ENCODE data around the gene NEK7.

The NEK7 gene

DNA sequence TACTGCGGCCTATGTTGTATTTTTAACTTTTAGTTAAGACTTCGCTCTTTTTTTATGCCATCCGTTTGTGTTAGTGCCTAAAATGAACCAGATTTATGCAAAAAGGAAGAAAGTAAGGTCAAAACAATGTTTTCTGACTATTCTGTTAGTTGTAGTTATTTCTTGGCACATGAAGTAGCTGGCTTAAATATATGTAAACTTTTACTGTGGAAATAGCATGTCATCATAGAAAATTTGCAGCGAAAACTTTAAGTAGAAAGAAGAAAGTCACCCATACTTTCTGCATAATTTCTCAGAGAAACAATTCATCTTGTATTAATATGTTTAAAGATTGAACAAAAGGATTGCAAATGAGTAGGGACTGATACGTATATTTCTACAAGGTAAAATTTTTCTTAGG is 106.4 kb downstream of the NEK7 start:
- no peak for DNase-seq

DNA sequence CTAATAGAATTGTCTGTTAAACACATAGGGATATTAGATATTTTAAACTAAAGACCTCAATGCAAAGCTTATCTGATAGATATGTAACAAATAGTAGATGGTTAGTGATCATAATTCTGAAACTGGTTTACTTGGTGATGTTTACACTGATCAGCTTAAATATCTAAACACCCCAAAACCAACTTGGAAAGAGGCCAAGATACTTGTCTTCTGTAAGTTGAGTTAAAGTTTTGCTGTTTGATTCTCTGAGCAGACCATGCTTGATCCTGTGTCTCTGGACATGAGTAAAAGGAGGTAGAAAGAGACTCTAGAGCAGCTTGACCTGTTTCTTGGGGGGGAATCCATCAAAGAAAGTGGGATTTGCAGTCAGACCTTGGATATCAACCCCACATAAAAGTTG is 107.5 kb downstream of the NEK7 start:
- no peak for DNase-seq

DNA sequence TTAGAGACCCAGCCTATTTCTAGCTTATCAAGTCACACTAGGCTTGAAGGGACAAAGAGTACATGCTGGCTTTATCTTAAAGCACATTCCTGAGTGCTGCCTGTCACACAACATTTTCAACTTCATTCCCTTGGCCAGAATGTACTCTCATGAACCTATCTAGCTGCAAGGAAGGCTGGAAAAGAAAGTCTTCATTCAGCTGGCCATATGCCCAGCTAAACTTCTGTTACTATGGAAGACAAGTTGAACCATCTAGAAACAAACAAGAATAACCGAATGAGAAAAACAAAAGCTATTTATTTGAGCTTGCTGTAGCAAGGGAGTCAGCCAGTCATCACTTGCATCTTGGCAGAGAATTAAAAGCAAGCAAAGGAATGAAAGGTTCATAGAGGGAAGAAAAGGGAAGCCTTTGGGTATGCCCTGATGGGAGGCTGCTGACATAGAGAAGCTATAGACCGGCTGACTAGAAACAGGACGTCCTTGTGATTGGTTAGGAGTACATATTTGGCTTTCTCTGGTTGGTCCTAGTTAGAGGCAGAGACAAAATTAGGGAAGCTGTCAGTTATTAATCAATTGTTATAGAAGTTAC is 108.4 kb downstream of the NEK7 start:
- no peak for DNase-seq

DNA sequence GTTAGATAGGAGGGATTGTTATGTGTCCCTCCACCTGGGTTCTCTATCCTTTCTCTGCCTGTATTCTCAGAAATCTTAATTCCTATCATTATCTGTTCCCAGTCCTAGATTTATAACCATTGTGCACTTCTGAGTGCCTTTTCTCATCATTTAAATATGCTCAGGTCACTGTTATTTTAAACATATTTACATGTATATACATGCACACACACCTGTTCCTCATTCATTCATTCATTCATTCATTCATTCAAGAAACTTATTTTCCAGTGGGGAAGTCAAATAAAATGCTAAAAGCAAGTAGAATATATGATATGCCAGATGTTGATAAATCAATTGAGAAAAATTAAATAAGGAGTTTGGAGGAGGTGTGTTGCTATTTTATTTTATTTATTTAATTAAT is 110.3 kb downstream of the NEK7 start:
- no peak for DNase-seq

DNA sequence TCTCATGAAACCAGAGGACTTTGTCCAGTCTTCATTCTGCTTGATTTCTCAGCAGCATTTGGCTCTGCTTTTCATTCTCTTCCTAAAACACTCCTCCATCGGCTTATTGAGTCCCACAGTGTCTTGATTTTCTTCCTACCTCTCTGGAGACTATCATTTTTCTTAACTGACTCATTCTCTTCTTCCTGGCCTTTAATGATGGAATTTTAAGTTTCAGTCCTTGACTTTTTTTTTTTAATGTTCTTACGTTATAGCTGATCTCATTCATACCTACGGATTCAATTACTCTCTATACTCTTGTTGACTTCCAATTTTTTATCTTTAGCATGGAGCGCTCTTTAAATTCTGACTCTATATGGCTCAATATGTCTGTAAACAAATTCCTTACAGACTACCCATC is 111.1 kb downstream of the NEK7 start:
- no peak for DNase-seq

DNA sequence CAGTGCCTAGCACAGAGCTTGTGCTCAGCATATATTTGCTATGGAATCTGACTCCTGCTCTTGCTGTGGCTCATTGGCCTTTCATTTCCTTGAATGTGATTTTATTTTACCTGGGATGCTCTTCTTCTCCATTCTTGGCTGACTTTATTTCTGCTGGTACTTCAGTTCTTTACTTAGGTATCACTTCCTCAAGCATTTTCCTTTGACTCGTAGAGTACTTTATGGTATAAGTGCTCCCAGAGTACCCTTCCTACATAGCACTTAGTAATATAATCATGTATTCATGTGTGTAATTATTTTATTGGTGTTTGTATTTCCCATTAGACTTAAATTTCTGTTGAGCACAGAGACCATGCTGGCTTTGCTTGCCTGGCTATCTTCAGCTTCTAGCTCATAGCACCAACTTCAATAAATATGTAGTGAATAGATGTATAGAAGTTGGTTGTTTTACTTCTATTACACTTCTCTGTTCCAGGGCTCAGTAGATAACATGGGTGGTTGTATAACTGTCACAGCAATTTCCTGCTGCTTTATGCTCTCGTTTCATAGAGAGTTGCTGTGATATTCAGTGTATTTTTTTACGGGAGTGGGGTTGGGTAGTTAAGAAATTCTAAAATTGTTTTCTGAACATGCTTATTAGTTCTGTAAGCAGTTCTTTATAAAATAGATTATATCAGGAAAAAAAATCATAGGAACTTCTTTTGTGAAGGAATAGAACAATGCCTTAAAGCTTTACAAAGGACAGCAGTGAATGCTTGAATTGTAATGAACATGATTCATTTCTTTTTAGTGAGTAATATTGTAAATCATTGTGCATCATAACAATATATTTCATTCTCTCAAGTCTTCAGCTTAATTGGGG is 112.2 kb downstream of the NEK7 start:
- DNase-seq: no peak

DNA sequence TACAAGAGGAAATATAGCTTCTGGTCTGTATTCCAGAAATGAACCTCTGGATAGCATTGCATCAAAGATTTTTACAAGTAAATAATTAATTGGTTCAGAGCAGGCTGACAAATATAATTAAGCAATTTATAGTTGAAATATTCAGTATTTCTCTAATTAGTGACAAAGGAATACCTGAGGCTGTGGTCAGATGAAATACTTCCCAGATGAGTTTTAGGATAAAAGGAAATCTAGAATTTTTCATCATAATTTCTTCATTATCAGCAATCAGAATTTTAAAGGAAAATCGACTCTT is 112.8 kb downstream of the NEK7 start:
- no peak for DNase-seq

DNA sequence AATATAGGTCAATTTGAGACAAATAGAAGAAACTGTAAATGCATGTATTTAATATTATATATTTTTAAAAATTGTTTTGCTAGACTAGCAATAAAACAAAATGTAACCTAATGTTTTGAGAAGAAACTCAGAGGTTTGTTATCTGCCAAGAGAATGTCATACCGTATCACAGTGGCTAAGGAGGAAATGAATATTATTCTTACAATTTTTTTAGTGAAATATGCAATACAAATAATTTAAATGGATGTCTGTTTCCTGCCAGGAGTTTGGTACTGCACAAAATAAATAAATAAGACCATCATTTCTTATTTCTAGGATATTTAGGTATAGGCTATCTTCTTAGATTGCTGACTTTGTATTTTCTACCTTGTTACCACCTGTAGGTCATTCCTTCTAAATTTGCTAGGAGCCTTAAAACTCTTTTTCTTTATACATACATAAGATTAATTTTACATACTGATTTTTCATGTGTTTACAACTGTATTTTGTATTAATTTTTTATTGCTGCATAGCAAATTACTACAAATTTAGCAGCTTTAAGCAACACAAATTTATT is 113.6 kb downstream of the NEK7 start:
- no peak for DNase-seq

DNA sequence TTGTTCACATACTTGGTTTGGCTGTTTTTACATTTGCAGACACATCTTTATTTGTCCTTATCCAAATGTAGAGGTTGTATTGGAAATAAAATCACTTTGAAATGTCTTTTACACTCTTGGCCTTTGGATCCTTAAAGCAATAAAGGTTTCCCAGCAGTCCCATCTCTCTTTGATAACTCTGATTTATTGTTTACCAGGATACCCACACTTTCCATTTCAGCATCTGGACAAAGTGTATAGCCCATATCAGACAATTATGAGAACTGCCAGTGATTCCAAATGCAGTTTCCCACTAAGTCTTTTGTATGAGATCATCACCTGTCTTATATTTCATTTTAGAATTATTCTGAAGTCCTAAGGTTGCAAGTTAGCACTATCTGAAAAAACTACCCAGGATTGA is 114.7 kb downstream of the NEK7 start:
- DNase-seq: no peak

DNA sequence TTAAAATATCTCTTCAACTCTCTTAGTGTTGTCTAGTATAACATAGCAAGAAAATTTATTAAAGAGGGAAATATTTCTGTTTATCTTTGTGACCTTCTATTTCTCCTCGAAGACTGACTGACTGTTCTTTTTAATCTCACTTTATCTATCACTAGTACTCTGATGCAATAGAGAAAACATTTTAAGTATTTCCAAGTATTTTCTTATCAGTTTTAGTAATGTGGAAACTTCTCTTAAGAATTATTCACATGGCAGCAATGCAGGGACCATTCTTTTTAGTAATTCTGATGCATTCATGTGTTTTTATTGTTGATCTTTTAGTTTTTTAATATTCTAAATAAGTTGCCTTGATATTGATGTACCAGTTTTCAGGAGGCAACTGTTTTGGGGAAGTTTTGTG is 115.7 kb downstream of the NEK7 start:
- no peak for DNase-seq

DNA sequence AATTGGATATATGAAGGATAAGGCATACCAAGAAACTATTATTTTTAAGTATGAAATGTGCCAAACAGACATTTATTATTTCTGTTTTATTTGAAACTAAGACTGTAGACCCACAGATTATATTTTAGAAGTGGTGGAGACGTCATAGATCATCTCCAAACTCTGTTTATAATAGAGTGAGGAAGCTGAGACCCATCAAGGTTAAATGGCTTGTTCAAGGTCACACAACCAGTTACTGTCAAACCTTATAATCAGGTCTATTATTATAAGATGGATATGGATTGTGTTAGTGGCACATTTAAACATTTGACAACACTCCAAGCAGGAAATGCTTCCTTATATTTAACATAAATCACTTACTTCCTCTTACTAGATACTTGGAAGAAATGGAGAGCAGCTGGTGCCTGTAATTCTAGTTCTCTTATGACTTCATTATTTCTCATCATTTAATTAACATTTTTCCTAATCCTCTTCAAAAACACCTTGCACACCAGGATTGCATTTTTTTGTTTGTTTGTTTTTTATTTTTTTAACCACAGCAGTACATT is 117.0 kb downstream of the NEK7 start:
- no peak for DNase-seq

DNA sequence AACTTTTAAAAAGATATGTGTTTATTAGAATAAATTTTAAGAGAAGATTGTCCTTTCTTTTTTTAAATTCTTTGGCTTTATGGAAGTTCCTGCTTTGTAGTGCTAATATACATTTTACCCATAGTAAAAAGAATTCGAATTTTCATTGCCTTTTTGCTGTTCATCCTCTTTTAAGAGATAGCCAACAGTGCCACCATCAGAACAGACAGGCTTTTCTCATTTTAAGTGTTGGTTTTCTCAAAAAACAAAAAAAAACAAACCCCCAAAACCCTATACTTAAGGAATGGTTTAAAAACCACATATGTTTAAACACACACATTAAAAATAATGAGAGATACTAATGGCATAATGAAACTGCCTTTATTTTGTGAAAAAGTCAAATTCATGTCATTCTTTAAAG is 118.8 kb downstream of the NEK7 start:
- no peak for DNase-seq

DNA sequence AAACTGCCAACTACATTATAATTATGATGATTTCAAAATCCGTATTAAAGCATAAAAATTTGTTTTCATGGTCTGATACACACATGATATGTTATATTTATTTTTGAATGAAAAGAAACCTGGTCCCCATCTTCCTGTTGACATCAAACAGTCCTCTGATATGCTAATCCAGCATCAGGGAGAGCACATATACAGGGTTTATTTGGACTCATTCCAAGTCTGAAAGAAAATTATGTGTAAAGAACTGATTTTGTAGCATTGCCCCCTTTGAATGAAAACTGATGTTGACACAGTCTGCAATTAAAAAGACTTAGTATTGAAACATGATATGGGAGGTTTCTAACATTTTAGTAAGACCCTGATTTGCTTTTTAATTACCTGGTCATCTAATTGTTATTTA is 119.4 kb downstream of the NEK7 start:
- DNase-seq: no peak

DNA sequence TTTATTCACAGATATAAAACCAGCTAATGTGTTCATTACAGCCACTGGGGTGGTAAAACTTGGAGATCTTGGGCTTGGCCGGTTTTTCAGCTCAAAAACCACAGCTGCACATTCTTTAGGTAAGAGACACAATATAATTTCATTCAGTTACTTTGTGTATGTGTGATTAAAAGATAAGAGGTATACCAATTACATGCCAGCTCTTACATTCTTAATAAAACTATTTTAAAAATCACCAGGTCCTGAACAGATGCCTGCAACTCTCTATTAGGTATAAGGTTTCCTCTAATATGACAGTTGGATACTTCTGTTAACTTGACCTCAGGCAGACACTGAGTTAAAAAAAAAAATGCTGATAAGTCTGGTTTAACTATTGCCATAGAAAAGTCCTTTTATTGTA is 122.1 kb downstream of the NEK7 start:
- DNase-seq: no peak

DNA sequence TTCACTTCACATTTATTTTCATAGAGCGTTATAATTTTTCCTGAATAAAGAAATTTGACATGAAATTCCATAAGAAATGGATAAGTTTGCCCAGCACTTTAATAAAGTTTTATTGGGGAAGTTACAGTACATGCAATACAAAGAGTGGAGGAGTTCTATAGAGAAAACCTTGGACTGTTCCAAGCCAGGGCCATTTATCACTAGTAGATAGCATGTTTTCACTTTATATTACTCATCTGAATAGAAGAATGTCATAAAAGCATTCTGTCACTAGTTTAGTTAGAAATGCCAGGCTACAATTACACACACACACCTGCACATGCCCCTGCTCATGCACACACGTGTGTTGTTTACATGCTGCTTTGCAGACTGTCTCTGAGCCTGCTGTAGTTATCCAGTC is 123.3 kb downstream of the NEK7 start:
- no peak for DNase-seq

DNA sequence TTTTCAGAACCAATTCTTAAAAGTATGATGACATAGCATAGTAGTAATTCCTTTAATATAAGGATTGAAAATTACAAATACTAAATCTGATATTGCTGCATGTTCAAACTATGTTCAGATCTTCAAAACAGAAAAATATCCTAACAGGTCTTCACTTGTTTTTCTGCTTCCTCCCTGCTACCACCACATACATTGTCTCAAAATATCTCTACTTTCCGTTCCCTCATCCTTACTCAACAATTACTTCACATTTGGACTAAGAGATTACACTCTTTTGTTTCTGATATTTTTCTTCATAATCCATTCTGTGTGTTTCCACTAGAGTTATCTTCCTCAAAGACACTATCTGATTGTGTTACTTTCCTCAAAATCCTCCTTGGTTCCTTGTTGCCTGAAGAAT is 125.1 kb downstream of the NEK7 start:
- DNase-seq: no peak

DNA sequence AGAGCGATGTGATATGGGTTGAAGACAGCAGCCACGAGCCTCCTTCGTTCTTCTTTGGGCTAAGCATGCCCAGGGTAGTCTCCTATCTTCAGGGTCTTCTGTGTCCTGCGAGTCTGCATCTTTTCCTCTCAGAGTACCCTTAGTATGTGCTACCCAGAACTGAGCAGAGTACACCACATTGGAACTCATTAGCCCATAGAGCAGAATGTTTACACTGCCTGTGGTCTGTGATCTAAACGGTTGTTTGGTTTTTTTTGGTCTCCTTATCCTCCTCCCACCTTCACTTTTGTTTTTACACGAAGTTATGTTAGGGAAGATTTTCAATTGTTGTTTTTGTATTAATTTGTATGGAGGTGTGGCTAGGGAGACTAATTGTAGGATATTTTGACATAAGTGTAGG is 126.4 kb downstream of the NEK7 start:
- DNase-seq: no peak

DNA sequence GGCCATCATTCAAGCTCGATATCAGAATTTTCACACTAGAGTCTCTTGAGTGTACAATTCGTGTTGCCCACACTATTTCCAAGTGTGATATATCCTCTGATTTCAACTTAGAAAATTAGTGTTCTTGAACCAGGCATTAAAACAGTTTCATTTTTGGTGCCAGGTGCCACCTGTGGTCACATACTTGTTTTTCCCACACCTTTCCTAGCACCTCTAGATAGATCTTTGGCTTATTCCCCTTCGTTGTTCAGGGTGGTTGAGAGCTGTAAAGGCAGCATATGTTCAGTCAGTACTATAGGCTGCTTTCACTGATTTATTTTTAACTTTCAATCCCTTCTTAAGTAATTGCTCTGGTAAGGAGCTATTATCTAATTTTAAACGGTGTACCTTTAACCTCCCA is 131.1 kb downstream of the NEK7 start:
- DNase-seq: no peak

DNA sequence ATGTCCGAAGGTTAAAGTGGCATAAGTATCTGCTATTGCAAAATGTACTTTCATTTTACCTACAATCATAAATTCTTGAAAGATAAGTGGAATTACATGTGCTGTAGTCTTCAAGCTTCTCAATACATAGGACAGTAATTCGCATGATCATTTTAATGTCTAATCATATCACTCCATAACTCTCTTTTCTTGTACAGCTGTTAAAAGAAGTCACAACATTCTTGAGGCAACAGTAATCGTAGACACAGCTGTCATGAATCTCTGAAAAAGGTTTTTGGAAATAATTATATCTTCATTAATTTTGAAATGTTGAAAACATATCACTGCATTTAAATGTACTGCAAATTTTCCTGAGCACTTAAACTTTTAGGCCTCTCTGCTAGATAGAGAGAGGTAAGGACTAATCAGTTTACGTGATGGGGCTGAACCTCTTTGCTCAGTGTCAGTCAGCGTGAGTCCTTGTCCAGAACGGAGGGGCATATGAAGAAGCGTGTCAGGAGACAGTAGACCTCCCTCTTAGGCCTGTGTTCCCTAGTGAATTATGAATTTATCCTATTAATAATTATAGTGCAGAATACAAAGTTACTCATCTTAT is 133.4 kb downstream of the NEK7 start:
- DNase-seq: no peak

DNA sequence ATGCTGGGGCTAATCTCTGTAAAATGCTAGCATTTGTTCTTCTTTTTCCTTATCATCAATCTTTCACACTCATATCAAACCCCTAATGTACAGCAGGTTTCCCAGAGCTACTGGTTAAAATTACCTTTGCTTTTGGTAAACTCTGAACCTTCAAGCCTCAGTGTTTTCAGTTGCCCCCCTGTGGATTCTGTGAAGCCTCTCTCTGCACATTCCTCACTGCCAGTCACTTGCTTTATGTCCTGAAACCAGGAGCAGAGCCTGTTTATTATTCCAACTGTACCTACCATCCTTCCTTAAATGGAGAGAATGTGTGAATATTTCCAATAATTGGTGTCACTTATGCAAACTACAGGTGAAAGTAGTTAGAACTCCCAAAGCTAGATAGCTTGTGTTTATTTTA is 134.2 kb downstream of the NEK7 start:
- no peak for DNase-seq

DNA sequence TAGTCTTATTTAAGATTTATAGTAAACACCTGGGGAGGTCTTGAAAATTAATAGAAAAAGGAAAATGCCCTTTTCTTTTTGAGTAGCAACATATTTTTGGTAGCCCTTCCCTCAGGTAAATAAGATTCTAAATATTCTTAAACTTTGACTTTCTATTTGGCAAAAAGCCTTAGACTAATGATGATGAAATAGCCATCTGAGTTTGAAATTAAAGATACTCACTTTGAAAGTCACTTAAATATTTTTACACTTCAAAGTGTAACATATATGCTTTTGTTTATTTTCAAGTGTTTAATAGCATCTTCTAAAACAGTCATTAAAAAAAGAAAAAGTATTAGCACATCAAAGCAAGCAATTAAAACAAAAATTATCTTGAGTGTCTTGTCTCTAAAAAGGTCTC is 135.1 kb downstream of the NEK7 start:
- DNase-seq: no peak

DNA sequence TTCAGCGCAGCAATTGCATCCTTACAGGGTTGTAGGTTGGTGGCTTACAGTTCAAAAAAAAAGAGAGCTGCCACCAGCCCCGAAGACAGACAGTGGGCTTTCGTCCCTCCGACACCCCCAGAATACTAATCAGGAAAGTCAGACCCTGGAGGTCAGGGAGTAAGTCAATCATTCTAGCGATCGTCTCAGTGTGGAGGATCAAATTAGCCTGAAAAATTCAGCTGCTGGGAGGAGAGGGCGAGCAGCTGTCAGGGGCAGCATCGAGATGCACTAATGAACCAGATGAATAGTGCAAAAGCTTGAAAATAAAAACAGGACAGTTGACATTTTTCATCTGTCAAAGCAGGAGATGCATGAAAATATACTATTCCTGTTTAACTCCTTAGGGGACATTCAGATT is 138.4 kb downstream of the NEK7 start:
- no peak for DNase-seq

DNA sequence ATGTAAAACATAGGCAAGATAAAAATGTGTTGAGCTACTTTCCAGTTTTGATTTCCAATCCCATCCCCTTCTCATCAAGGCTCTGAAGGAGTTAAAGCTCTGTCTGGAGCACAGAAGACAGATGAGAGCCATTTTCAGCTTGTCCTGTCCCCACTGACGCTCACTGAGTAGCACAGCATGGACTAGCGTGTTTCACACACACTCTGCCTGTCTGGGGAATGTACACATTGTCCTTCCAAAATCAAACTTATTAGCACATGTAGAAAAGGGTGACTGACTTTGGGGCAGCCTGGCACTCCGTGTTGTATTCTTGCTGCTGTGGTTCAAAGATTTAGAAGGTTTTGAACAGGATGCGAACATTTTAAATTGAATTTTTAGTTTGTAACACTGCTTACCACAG is 139.2 kb downstream of the NEK7 start:
- DNase-seq: no peak

DNA sequence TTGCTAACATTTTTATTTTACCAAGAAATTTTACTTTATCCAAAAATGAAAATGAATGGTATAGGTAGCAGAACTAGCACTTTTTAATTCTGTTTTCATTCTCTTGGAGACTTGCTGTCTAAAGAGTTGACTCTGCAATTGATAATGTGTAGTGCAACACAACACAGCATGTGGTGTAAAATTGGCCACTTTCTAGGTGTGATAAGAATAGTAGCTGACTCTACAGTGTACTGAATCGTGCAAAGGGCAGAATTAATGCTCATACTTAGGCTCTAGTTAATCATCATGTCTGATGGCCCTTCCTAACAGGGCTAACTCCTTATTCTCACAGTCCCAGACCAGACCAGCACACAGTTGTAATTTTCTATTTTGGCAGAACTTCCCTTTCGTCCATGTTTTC is 140.5 kb downstream of the NEK7 start:
- DNase-seq: no peak

Data from NCI-H774 (cell line).